ENCODE results near the gene TCF7. TPM values are rescaled to one million over a fixed set of nuclear protein-coding genes. Genes with fewer than 3 reads are reported as not detected.

Gene TCF7
- total RNA-seq, 1 donor from 2014 or later, result 3.6 TPM

- no peak for TF ChIP-seq CTCF (IDR thresholded peaks at IDR 0.05; ENCODE audit: insufficient read depth, low read length, poor library complexity, severe bottlenecking)
- no peak for DNase-seq (ENCODE audit: low read depth)
- no peak overlapping the region for H3K4me3 ChIP-seq (ENCODE audit: low read depth, low read length)
- H3K36me3 ChIP-seq (ENCODE audit: control insufficient read depth, insufficient read depth, low read length), result no peaks in the 10 kb centered on the region
- H3K27me3 ChIP-seq (ENCODE audit: control insufficient read depth, insufficient read depth, low read length), result no peaks in the 10 kb centered on the region
These were observed 31.0 kb upstream of the TCF7 start for GRCh38 chr5:134083517-134083916.

- H3K4me3 ChIP-seq (ENCODE audit: low read depth, low read length), result no peak overlapping the region
- H3K27me3 ChIP-seq (ENCODE audit: control insufficient read depth, insufficient read depth, low read length), result no peaks in the 10 kb centered on the region
- TF ChIP-seq CTCF (IDR thresholded peaks at IDR 0.05; ENCODE audit: insufficient read depth, low read length, poor library complexity, severe bottlenecking), result no peak
- H3K36me3 ChIP-seq (ENCODE audit: control insufficient read depth, insufficient read depth, low read length), result no peaks in the 10 kb centered on the region
- no peak for DNase-seq (ENCODE audit: low read depth)
These were observed 30.4 kb upstream of the TCF7 start for GRCh38 chr5:134084022-134084565.

GRCh38 chr5:134084570-134084969 lies 29.9 kb upstream of the TCF7 start:
- H3K27me3 ChIP-seq (ENCODE audit: control insufficient read depth, insufficient read depth, low read length), result no peaks in the 10 kb centered on the region
- no peak overlapping the region for H3K4me3 ChIP-seq (ENCODE audit: low read depth, low read length)
- TF ChIP-seq CTCF (IDR thresholded peaks at IDR 0.05; ENCODE audit: insufficient read depth, low read length, poor library complexity, severe bottlenecking), result no peak
- H3K36me3 ChIP-seq (ENCODE audit: control insufficient read depth, insufficient read depth, low read length), result no peaks in the 10 kb centered on the region
- DNase-seq (ENCODE audit: low read depth), result no peak

GRCh38 chr5:134085411-134085810 lies 29.1 kb upstream of the TCF7 start:
- DNase-seq (ENCODE audit: low read depth), result no peak
- TF ChIP-seq CTCF (IDR thresholded peaks at IDR 0.05; ENCODE audit: insufficient read depth, low read length, poor library complexity, severe bottlenecking), result no peak
- Histone ChIP-seq H3K27me3 (ENCODE audit: control insufficient read depth, insufficient read depth, low read length) (no peaks in the 10 kb centered on the region), H3K36me3 (ENCODE audit: control insufficient read depth, insufficient read depth, low read length) (no peaks in the 10 kb centered on the region), H3K4me3 (ENCODE audit: low read depth, low read length) (no peak overlapping the region)

- no peak for TF ChIP-seq CTCF (IDR thresholded peaks at IDR 0.05; ENCODE audit: insufficient read depth, low read length, poor library complexity, severe bottlenecking)
- Histone ChIP-seq H3K36me3 (ENCODE audit: control insufficient read depth, insufficient read depth, low read length) (no peaks in the 10 kb centered on the region), H3K27me3 (ENCODE audit: control insufficient read depth, insufficient read depth, low read length) (no peaks in the 10 kb centered on the region), H3K4me3 (ENCODE audit: low read depth, low read length) (no peak overlapping the region)
- no peak for DNase-seq (ENCODE audit: low read depth)
These were observed 28.1 kb upstream of the TCF7 start for GRCh38 chr5:134086225-134086942.

- Histone ChIP-seq H3K27me3 (ENCODE audit: control insufficient read depth, insufficient read depth, low read length) (no peaks in the 10 kb centered on the region), H3K36me3 (ENCODE audit: control insufficient read depth, insufficient read depth, low read length) (no peaks in the 10 kb centered on the region), H3K4me3 (ENCODE audit: low read depth, low read length) (no peak overlapping the region)
- no peak for TF ChIP-seq CTCF (IDR thresholded peaks at IDR 0.05; ENCODE audit: insufficient read depth, low read length, poor library complexity, severe bottlenecking)
- DNase-seq (ENCODE audit: low read depth), result no peak
These were observed 27.6 kb upstream of the TCF7 start for GRCh38 chr5:134086943-134087305.
